Fibroblast of lung (primary cell): ENCODE data around the gene SALL2. TPM values are rescaled to one million over a fixed set of nuclear protein-coding genes. Genes with fewer than 3 reads are reported as not detected.

Source experiments
- DNase-seq, 2 donors: peaks; one replicate each; pipeline versions ENCODE4 v3.0.0 to v3.0.0-alpha.2; 2010; ENCODE audit warnings: low read depth in 2 of 2
- H2AFZ ChIP-seq: 2 replicates; pipeline ENCODE4 v1.5.1; 2012; ENCODE audit warnings: low read length, control low read depth, inconsistent platforms
- H3K27ac ChIP-seq: 2 replicates; pipeline ENCODE4 v1.5.1; 2011; ENCODE audit warnings: low read length, control low read depth; ENCODE audit not compliant: insufficient read depth
- H3K27me3 ChIP-seq: 2 replicates; pipeline ENCODE4 v1.5.1; 2011; ENCODE audit warnings: mild to moderate bottlenecking, low read length; ENCODE audit not compliant: control insufficient read depth, insufficient read depth
- H3K36me3 ChIP-seq: 2 replicates; pipeline ENCODE4 v1.5.1; 2011; ENCODE audit warnings: low read length; ENCODE audit not compliant: control insufficient read depth, insufficient read depth
- H3K4me1 ChIP-seq: 2 replicates; pipeline ENCODE4 v1.5.1; 2011; ENCODE audit warnings: low read length; ENCODE audit not compliant: control insufficient read depth, insufficient read depth; ENCODE audit errors: extremely low read depth
- H3K4me2 ChIP-seq: 2 replicates; pipeline ENCODE4 v1.5.1; 2011; ENCODE audit warnings: low read length, control low read depth; ENCODE audit not compliant: insufficient read depth; ENCODE audit errors: extremely low read depth
- H3K4me3 ChIP-seq, 4 experiments: fragments of 200-600 bp in 1 of 4; sonication (generic) in 1 of 4; replicated peaks in 1 of 4; 2 replicates each; pipeline ENCODE4 v1.5.1; 2011 to 2016; ENCODE audit warnings: low read length in 4 of 4, low read depth in 3 of 4, mild to moderate bottlenecking in 3 of 4, control low read depth in 2 of 4, inconsistent platforms in 1 of 4, mixed read lengths in 1 of 4; ENCODE audit not compliant: insufficient read depth in 1 of 4; ENCODE audit errors: control extremely low read depth in 1 of 4
- H3K79me2 ChIP-seq: 2 replicates; pipeline ENCODE4 v1.5.1; 2012; ENCODE audit warnings: mild to moderate bottlenecking, low read length, inconsistent platforms; ENCODE audit not compliant: control insufficient read depth, insufficient read depth
- H3K9ac ChIP-seq: 2 replicates; pipeline ENCODE4 v1.5.1; 2011; ENCODE audit warnings: mild to moderate bottlenecking, low read length, control low read depth; ENCODE audit not compliant: insufficient read depth
- H3K9me3 ChIP-seq: 2 replicates; pipeline ENCODE4 v1.5.1; 2012; ENCODE audit warnings: low read depth, low read length; ENCODE audit not compliant: control insufficient read depth, insufficient read depth
- H4K20me1 ChIP-seq: 2 replicates; pipeline ENCODE4 v1.5.1; 2011; ENCODE audit warnings: low read length; ENCODE audit not compliant: control insufficient read depth, insufficient read depth; ENCODE audit errors: extremely low read depth
- EZH2 ChIP-seq: IDR thresholded peaks from 2 replicates; pipeline ENCODE4 v1.5.1; 2012; ENCODE audit warnings: low read length, control low read depth, mild to moderate bottlenecking; ENCODE audit errors: missing control alignments
- polyA minus RNA-seq: library from RNA; depleted of rRNA, polyadenylated mRNA; stranded (reverse); fragments of >200 nt; gene quantifications from 2 replicates; pipeline ENCODE4 v1.2.3, GENCODE V29; 2011; ENCODE audit warnings: low replicate concordance
- polyA plus RNA-seq, 2 donors: library from polyadenylated mRNA; depleted of rRNA in 1 of 2; stranded (reverse) in 1 of 2; unstranded in 1 of 2; fragments of >200 nt; gene quantifications; 2 replicates each; pipeline ENCODE4 v1.2.1, GENCODE V29; 2011 to 2012; ENCODE audit warnings: missing spikeins in 1 of 2
- total RNA-seq: library from RNA; depleted of rRNA; stranded (reverse); fragments of >200 nt; gene quantifications from 2 replicates; pipeline ENCODE4 v1.2.1, GENCODE V29; 2014
- TF ChIP-seq, protein P1 (sequence below), 2 donors: IDR thresholded peaks in 1 of 2; conservative IDR thresholded peaks in 1 of 2; 1 replicate in 1 of 2; 2 replicates in 1 of 2; pipeline ENCODE4 v1.5.1; 2011 to 2012; ENCODE audit warnings: low read length in 2 of 2, control low read depth in 1 of 2, inconsistent platforms in 1 of 2, low read depth in 1 of 2, mild to moderate bottlenecking in 1 of 2

SALL2 gene
- 3.1 and 3.5 TPM in 2 replicates for total RNA-seq
- 3.9 and 6.1 TPM in 2 replicates for polyA plus RNA-seq
- polyA plus RNA-seq (2012), result 5.0 and 8.0 TPM in 2 replicates
- polyA minus RNA-seq, result 14.7 and 22.0 TPM in 2 replicates

DNA sequence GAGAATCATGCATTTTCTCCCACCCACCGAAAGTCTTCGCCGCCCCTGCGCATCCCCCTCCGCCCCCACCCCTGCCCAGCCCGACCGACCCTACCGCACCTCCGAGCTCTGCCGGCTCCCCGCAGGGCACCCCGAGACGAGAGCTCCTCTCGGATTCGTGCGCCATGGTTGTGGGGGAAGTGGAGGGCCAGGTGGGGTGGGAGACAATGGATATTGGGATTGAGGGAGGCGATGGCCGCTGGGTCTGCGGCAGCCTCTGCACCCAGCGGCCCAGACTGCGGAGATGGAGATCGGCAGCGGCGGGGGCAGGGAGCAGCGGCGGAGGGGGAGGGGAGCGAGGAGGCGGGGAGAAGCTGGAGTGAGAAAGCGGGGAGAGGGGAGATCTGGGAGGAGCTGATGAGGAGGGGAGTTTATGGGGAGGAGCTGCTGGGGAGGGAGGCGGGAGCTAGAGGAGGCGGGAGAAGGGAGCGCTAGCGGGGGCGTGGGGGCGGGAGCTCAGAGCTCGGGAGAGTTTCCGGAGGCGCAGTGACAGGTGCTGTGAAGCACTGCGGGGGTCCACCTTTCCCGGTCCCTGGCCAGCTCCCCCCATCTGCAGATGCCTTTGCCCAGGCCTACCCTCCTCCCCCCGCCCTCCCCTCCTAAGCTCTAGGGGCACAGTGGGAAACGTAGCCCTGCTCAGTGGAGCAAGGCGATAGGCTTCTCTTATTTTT lies at the start of gene SALL2:
TSS of gene SALL2 (minus strand) at position 385 of the 710 bp plus-strand sequence. CDS start at position 166, 219 bp downstream.
- peak within 1 kb of the TSS; percentile 46 for H3K9ac ChIP-seq

DNA sequence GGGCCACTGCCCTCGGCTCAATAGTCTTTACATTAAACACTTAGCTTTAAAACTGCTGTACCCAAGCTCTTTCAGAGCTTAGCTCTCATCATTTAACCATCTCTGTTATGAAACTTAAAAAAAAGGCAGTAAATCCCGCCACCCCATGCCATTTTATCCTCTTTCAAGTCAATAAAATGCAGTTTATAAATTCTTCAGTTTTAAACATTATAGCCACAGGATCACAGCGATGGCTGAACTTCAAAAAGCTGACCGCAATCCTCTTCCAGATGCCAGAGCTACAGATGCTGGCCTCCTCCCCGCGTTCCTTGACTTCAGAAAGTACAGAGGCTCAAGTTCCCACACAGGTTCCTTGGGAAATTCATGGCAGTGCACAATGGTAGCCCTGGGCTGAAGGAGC lies 49.5 kb upstream of the SALL2 start:
- H2AFZ ChIP-seq, result no peak overlapping the region
- no peak overlapping the region for H3K4me3 ChIP-seq
- H3K4me1 ChIP-seq, result no peaks in the 10 kb centered on the region
- no peaks in the 10 kb centered on the region for H4K20me1 ChIP-seq
- no peaks in the 10 kb centered on the region for H3K36me3 ChIP-seq
- no peaks in the 10 kb centered on the region for H3K9me3 ChIP-seq
- TF ChIP-seq EZH2, result no peak
- no peak overlapping the region for H3K27ac ChIP-seq
- H3K27me3 ChIP-seq, result no peaks in the 10 kb centered on the region
- H3K79me2 ChIP-seq, result no peaks in the 10 kb centered on the region
- H3K4me2 ChIP-seq, result no peak overlapping the region
- no peak for DNase-seq
- no peak overlapping the region for H3K9ac ChIP-seq

More for the DNA sequence above, at the start of gene SALL2:
- TF ChIP-seq, protein P1, sequence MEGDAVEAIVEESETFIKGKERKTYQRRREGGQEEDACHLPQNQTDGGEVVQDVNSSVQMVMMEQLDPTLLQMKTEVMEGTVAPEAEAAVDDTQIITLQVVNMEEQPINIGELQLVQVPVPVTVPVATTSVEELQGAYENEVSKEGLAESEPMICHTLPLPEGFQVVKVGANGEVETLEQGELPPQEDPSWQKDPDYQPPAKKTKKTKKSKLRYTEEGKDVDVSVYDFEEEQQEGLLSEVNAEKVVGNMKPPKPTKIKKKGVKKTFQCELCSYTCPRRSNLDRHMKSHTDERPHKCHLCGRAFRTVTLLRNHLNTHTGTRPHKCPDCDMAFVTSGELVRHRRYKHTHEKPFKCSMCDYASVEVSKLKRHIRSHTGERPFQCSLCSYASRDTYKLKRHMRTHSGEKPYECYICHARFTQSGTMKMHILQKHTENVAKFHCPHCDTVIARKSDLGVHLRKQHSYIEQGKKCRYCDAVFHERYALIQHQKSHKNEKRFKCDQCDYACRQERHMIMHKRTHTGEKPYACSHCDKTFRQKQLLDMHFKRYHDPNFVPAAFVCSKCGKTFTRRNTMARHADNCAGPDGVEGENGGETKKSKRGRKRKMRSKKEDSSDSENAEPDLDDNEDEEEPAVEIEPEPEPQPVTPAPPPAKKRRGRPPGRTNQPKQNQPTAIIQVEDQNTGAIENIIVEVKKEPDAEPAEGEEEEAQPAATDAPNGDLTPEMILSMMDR (conservative IDR thresholded peaks at IDR 0.05 in 1 of 2, IDR thresholded peaks at IDR 0.05 in 1 of 2; ENCODE audit: low read depth in 1 of 2, low read length in 2 of 2), result no peak
- TF ChIP-seq EZH2, result no peak
- Histone ChIP-seq H3K4me3 (peak within 1 kb of the TSS; percentile 49 to 71 (median 58)), H3K4me2 (peak within 1 kb of the TSS; percentile 85), H2AFZ (peak within 1 kb of the TSS; percentile 59), H3K4me1 (no peaks in the 10 kb centered on the region), H3K36me3 (no peaks in the 10 kb centered on the region), H3K27me3 (no peaks in the 10 kb centered on the region), H3K79me2 (no peaks in the 10 kb centered on the region), H3K9me3 (no peaks in the 10 kb centered on the region), H3K27ac (no peak within 1 kb of the TSS), H4K20me1 (no peaks in the 10 kb centered on the region)
- DNase-seq, result peak; percentile 61 to 76

DNA sequence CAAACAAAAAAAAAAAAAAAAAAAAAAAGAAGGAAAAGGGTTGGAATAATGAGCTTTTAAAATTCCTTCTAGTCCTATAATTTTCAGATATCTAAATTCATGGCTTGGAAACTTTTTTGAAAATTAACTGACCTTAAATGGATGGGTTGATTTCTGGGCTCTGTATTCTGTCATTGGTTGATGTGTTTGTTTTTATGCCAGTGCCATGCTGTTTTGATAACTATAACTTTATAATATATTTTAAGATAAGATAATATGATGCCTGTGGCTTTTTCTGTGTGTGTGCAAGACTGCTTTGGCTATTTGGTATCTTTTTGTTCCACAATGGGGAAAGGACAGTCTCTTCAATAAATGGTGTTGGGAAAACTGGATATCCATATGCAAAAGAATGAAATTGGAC lies 46.5 kb upstream of the SALL2 start:
- H4K20me1 ChIP-seq, result no peaks in the 10 kb centered on the region
- no peak for DNase-seq
- H3K79me2 ChIP-seq, result no peaks in the 10 kb centered on the region
- H3K4me2 ChIP-seq, result no peak overlapping the region
- no peak overlapping the region for H2AFZ ChIP-seq
- H3K4me1 ChIP-seq, result no peaks in the 10 kb centered on the region
- no peak overlapping the region for H3K4me3 ChIP-seq
- TF ChIP-seq, protein P1 (conservative IDR thresholded peaks at IDR 0.05 in 1 of 2, IDR thresholded peaks at IDR 0.05 in 1 of 2; ENCODE audit: low read depth in 1 of 2, low read length in 2 of 2), result no peak
- H3K9ac ChIP-seq, result no peak overlapping the region
- no peaks in the 10 kb centered on the region for H3K9me3 ChIP-seq
- H3K27ac ChIP-seq, result no peak overlapping the region
- no peaks in the 10 kb centered on the region for H3K27me3 ChIP-seq
- H3K36me3 ChIP-seq, result no peaks in the 10 kb centered on the region
